GM21619 (cell line): ENCODE measurements around the gene SLC4A2.

Experiments used
- ATAC-seq: cut with Tn5 transposase; IDR thresholded peaks from one replicate; pipeline ENCODE4 v1.9.1; 2021; ENCODE audit not compliant: unreplicated experiment

Gene SLC4A2

GRCh38 chr7:151061213-151062110 is 2.1 kb downstream of the SLC4A2 start:
- ATAC-seq, result no peak

GRCh38 chr7:151062111-151062398 is 2.7 kb downstream of the SLC4A2 start:
- ATAC-seq, result no peak

GRCh38 chr7:151062399-151063211 is 3.2 kb downstream of the SLC4A2 start:
- no peak for ATAC-seq

- no peak for ATAC-seq
These were observed 3.8 kb downstream of the SLC4A2 start for GRCh38 chr7:151063212-151063561.

GRCh38 chr7:151064454-151064853 is 5.1 kb downstream of the SLC4A2 start:
- ATAC-seq, result no peak

GRCh38 chr7:151064993-151065392 is 5.6 kb downstream of the SLC4A2 start:
- ATAC-seq, result no peak

GRCh38 chr7:151065516-151065915 is 6.1 kb downstream of the SLC4A2 start:
- ATAC-seq, result no peak

GRCh38 chr7:151066273-151066974 is 7.0 kb downstream of the SLC4A2 start:
- ATAC-seq, result no peak

- ATAC-seq, result no peak
These were observed 8.8 kb downstream of the SLC4A2 start for GRCh38 chr7:151068069-151068773.

- ATAC-seq, result no peak
These were observed 10.6 kb downstream of the SLC4A2 start for GRCh38 chr7:151069841-151070573.

GRCh38 chr7:151070574-151070960 is 11.2 kb downstream of the SLC4A2 start:
- ATAC-seq, result no peak

GRCh38 chr7:151071032-151071866 is 11.9 kb downstream of the SLC4A2 start:
- ATAC-seq, result no peak

GRCh38 chr7:151073990-151074389 is 14.6 kb downstream of the SLC4A2 start:
- no peak for ATAC-seq

GRCh38 chr7:151074817-151075661 is 15.7 kb downstream of the SLC4A2 start:
- ATAC-seq, result no peak

GRCh38 chr7:151075662-151075971 is 16.2 kb downstream of the SLC4A2 start:
- no peak for ATAC-seq

- no peak for ATAC-seq
These were observed 16.6 kb downstream of the SLC4A2 start for GRCh38 chr7:151075978-151076426.

- ATAC-seq, result no peak
These were observed 17.7 kb downstream of the SLC4A2 start for GRCh38 chr7:151076863-151077704.

- ATAC-seq, result no peak
These were observed 18.4 kb downstream of the SLC4A2 start for GRCh38 chr7:151077705-151078232.
